HEK293T (cell line): Measurements from ENCODE around the gene GOLPH3L.
"Not testable (repeated sequence)": the region's sequence is repeated elsewhere in the genome, so short reads cannot be mapped to it uniquely, and the experiment has no call there.

Source experiments
- CTCF ChIA-PET: fragments of 350-600 bp; formaldehyde crosslinking; extraction: SDS; loops from one replicate; lab custom pipeline; 2021; ENCODE audit warnings: antibody characterized with exemption, inconsistent platforms; lab: Yijun Ruan, JAX
- POLR2A ChIA-PET: fragments of 350-600 bp; formaldehyde crosslinking; extraction: SDS; loops from one replicate; lab custom pipeline; 2020; ENCODE audit warnings: antibody characterized with exemption, inconsistent platforms; lab: Yijun Ruan, JAX
- DNase-seq: peaks from one replicate; pipeline ENCODE4 v3.0.0; 2012; ENCODE audit warnings: mixed read lengths; ENCODE audit errors: extremely low spot score
- ARNT ChIP-seq: fragments of 450-650 bp; IDR thresholded peaks from 2 replicates; pipeline ENCODE4 v1.6.1; 2017; ENCODE audit warnings: mild to moderate bottlenecking
- BHLHE40 ChIP-seq: fragments of 450-650 bp; IDR thresholded peaks from 2 replicates; pipeline ENCODE4 v1.6.1; 2016; ENCODE audit warnings: mild to moderate bottlenecking, moderate library complexity, borderline replicate concordance
- CTBP1 ChIP-seq: fragments of 450-650 bp; IDR thresholded peaks from 2 replicates; pipeline ENCODE4 v1.6.1; 2016; ENCODE audit warnings: borderline replicate concordance
- ELF4 ChIP-seq: fragments of 450-650 bp; IDR thresholded peaks from 2 replicates; pipeline ENCODE4 v1.6.1; 2017; ENCODE audit warnings: antibody characterized with exemption
- FOXA1 ChIP-seq: fragments of 450-650 bp; IDR thresholded peaks from 2 replicates; pipeline ENCODE4 v1.6.1; 2016; ENCODE audit warnings: mild to moderate bottlenecking
- FOXK2 ChIP-seq: fragments of 450-650 bp; IDR thresholded peaks from 2 replicates; pipeline ENCODE4 v1.6.1; 2016; ENCODE audit warnings: mild to moderate bottlenecking
- FOXM1 ChIP-seq: fragments of 450-650 bp; IDR thresholded peaks from 2 replicates; pipeline ENCODE4 v1.6.1; 2017; ENCODE audit warnings: mild to moderate bottlenecking, borderline replicate concordance
- HDGF ChIP-seq: fragments of 450-650 bp; IDR thresholded peaks from 2 replicates; pipeline ENCODE4 v1.6.1; 2017; ENCODE audit warnings: antibody characterized with exemption, borderline replicate concordance
- L3MBTL2 ChIP-seq: fragments of 450-650 bp; conservative IDR thresholded peaks from 2 replicates; pipeline ENCODE4 v1.6.1; 2016; ENCODE audit warnings: mild to moderate bottlenecking
- LEF1 ChIP-seq: fragments of 450-650 bp; IDR thresholded peaks from 2 replicates; pipeline ENCODE4 v1.6.1; 2017; ENCODE audit warnings: mild to moderate bottlenecking, borderline replicate concordance
- NFRKB ChIP-seq: fragments of 450-650 bp; IDR thresholded peaks from 2 replicates; pipeline ENCODE4 v1.6.1; 2016; ENCODE audit warnings: mild to moderate bottlenecking, moderate library complexity
- SUZ12 ChIP-seq: fragments of 450-650 bp; IDR thresholded peaks from 2 replicates; pipeline ENCODE4 v1.6.1; 2016; ENCODE audit warnings: mild to moderate bottlenecking
- TARDBP ChIP-seq: fragments of 450-650 bp; IDR thresholded peaks from 2 replicates; pipeline ENCODE4 v1.6.1; 2016
- ZNF384 ChIP-seq: fragments of 450-650 bp; IDR thresholded peaks from 2 replicates; pipeline ENCODE4 v1.6.1; 2016
- TF ChIP-seq, protein P1 (sequence below): fragments of 450-650 bp; IDR thresholded peaks from 2 replicates; pipeline ENCODE4 v1.6.1; 2016

GOLPH3L gene

GRCh38 chr1:150604226-150604588 is 92.7 kb downstream of the GOLPH3L start:
- DNase-seq = no peak
- TF ChIP-seq NFRKB (no peak), BHLHE40 (no peak), SUZ12 (no peak)
- POLR2A ChIA-PET = interaction anchor here (1.6 to 8.8 kb wide), 4 partner anchors 16 to 40 kb away, joined by 5 to 63 read pairs (median 9); partner anchors contain the start of genes ENSA and MCL1
- CTCF ChIA-PET = interaction anchor here (1.2 kb wide), 1 partner anchor 15 kb away, joined by 5 read pairs; no protein-coding TSS in a partner anchor

DNA sequence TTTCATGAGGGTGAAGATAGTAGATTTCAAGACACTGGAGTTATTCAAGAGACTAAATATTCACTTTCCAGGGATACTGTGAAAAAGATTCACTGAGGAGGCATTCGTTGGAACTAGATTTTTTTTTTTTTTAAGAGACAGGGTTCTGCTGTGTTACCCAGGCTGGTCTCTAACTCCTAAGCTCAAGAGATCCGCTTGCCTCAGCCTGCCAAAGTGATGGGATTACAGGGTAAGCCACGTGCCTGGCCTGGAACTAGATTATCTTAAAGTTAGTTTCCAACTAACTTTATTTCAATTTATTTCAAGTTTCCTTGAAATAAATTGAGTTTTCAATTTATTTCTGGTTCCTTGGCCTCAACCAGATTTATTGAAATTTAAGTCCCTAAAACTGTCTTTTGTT is 93.2 kb downstream of the GOLPH3L start:
- POLR2A ChIA-PET = interaction anchor here (0.7 to 8.8 kb wide), 6 partner anchors 11 to 40 kb away, joined by 3 to 63 read pairs (median 6); partner anchors contain the start of genes ENSA and MCL1
- no peak for TF ChIP-seq SUZ12
- no peak for TF ChIP-seq HDGF
- TF ChIP-seq FOXM1 = no peak
- TF ChIP-seq LEF1 = no peak
- no peak for TF ChIP-seq CTBP1
- TF ChIP-seq TARDBP = no peak
- TF ChIP-seq NFRKB = no peak
- TF ChIP-seq, protein P1, sequence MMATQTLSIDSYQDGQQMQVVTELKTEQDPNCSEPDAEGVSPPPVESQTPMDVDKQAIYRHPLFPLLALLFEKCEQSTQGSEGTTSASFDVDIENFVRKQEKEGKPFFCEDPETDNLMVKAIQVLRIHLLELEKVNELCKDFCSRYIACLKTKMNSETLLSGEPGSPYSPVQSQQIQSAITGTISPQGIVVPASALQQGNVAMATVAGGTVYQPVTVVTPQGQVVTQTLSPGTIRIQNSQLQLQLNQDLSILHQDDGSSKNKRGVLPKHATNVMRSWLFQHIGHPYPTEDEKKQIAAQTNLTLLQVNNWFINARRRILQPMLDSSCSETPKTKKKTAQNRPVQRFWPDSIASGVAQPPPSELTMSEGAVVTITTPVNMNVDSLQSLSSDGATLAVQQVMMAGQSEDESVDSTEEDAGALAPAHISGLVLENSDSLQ = no peak
- no peak for TF ChIP-seq L3MBTL2
- no peak for TF ChIP-seq ARNT
- TF ChIP-seq BHLHE40 = no peak
- no peak for TF ChIP-seq ELF4
- DNase-seq = no peak
- CTCF ChIA-PET = interaction anchor here (1.2 kb wide), 1 partner anchor 16 kb away, joined by 5 read pairs; no protein-coding TSS in a partner anchor

- POLR2A ChIA-PET = interaction anchor here (1.4 to 8.8 kb wide), 2 partner anchors 18 to 24 kb away, joined by 5 to 63 read pairs; partner anchors contain the start of gene MCL1
- CTCF ChIA-PET, DNase-seq: not testable (repeated sequence)
- TF ChIP-seq ZNF384 = 0 out of 2 replicates have a peak, but pooled peaks have one; percentile 21
These were observed 94.6 kb downstream of the GOLPH3L start for GRCh38 chr1:150602372-150602771.

- TF ChIP-seq ARNT (no peak), LEF1 (no peak), BHLHE40 (no peak), FOXA1 (no peak), HDGF (no peak), FOXK2 (no peak), L3MBTL2 (no peak)
- no peak for DNase-seq
- CTCF ChIA-PET = no interaction called here
- POLR2A ChIA-PET = interaction anchor here (8.8 kb wide), 1 partner anchor 23 kb away, joined by 63 read pairs; the partner anchor contains the start of gene MCL1
These were observed 95.4 kb downstream of the GOLPH3L start for GRCh38 chr1:150601540-150601939.

DNA sequence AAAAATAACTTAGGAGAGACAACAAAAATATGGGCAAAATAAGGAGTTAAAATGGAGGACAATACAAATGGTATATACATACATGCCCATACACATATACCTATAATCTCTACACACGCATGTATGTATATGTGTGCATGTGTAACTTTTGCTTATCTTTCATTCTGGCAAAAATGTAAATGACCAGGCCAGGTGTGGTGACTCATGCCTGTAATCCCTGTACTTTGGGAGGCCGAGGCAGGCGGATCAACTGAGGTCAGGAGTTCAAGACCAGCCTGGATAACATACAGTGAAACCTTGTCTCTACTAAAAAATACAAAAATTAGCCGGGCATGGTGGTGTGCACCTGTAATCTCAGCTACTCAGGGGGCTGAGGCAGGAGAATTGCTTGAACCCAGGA is 98.6 kb downstream of the GOLPH3L start:
- POLR2A ChIA-PET = interaction anchor here (1.8 kb wide), 1 partner anchor 19 kb away, joined by 8 read pairs; the partner anchor contains the start of gene MCL1
- not testable (repeated sequence) for DNase-seq

DNA sequence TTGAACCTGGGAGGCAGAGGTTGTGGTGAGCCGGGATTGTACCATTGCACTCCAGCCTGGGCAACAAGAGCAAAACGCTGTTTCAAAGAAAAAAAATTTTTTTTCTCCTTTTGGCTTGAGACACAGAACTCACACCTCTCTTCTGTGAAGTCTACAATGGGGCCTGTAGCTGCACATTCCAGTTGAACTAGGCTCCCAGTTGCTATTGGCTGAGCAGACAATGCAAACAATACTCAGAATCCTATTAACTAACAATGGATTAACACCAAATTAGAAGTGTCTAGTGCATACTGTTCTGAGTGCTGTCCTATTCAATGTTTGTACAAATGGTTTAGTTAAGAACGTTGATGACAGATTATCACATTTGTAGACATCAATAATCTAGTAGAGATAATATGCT is 100.0 kb downstream of the GOLPH3L start:
- POLR2A ChIA-PET = interaction anchor here (1.8 kb wide), 1 partner anchor 17 kb away, joined by 8 read pairs; the partner anchor contains the start of gene MCL1
- TF ChIP-seq LEF1 = no peak
- TF ChIP-seq NFRKB = no peak
- no peak for TF ChIP-seq CTBP1
- no peak for TF ChIP-seq L3MBTL2
- CTCF ChIA-PET = no interaction called here
- DNase-seq = no peak

More for the DNA sequence above, 98.6 kb downstream of the GOLPH3L start:
- CTCF ChIA-PET = not testable (repeated sequence)
